Karpas-422 (cell line): ENCODE results near the gene IKZF3. TPM values are rescaled to one million over a fixed set of nuclear protein-coding genes. Genes with fewer than 3 reads are reported as not detected.
"Not testable (repeated sequence)": the region's sequence is repeated elsewhere in the genome, so short reads cannot be mapped to it uniquely, and the experiment has no call there.

Experiments
- DNase-seq: peaks from one replicate; pipeline ENCODE4 v3.0.0-alpha.2; 2015
- H2AFZ ChIP-seq: fragments of 200-600 bp; sonication (generic); 2 replicates; pipeline ENCODE4 v1.6.1; 2014; ENCODE audit warnings: antibody characterized with exemption, low read length, mixed read lengths
- H3K27ac ChIP-seq: fragments of 200-600 bp; sonication (generic); 2 replicates; pipeline ENCODE4 v1.5.1; 2014; ENCODE audit warnings: mild to moderate bottlenecking, low read length, moderate library complexity
- H3K27me3 ChIP-seq: fragments of 200-600 bp; sonication (generic); 2 replicates; pipeline ENCODE4 v1.6.1; 2014; ENCODE audit warnings: low read length, mixed read lengths
- H3K36me3 ChIP-seq: fragments of 200-600 bp; sonication (generic); 2 replicates; pipeline ENCODE4 v1.6.1; 2014; ENCODE audit warnings: low read length, mixed read lengths; ENCODE audit not compliant: insufficient read depth
- H3K4me1 ChIP-seq: fragments of 200-600 bp; sonication (generic); 2 replicates; pipeline ENCODE4 v1.6.1; 2014; ENCODE audit warnings: mild to moderate bottlenecking, low read length, mixed read lengths
- H3K4me2 ChIP-seq: fragments of 200-600 bp; sonication (generic); 2 replicates; pipeline ENCODE4 v1.6.1; 2014; ENCODE audit warnings: low read length, low read depth, mild to moderate bottlenecking; ENCODE audit not compliant: poor library complexity, severe bottlenecking
- H3K4me3 ChIP-seq: fragments of 200-600 bp; sonication (generic); 2 replicates; pipeline ENCODE4 v1.5.1; 2014; ENCODE audit warnings: mild to moderate bottlenecking, antibody characterized with exemption, low read length, mixed read lengths
- H3K79me2 ChIP-seq: fragments of 200-600 bp; sonication (generic); 2 replicates; pipeline ENCODE4 v1.6.1; 2014; ENCODE audit warnings: mild to moderate bottlenecking, low read length, mixed read lengths
- H3K9ac ChIP-seq: fragments of 200-600 bp; sonication (generic); 2 replicates; pipeline ENCODE4 v1.6.0; 2014; ENCODE audit warnings: low read length
- H3K9me2 ChIP-seq: fragments of 200-600 bp; sonication (generic), shearing (Covaris generic); replicated peaks from 2 replicates; pipeline ENCODE4 v1.6.0; 2014; ENCODE audit warnings: mild to moderate bottlenecking, low read length, moderate library complexity; ENCODE audit not compliant: insufficient read depth
- H3K9me3 ChIP-seq: fragments of 300-700, 200-600 bp; sonication (generic); 2 replicates; pipeline ENCODE4 v1.6.1; 2014; ENCODE audit warnings: low read length, mixed read lengths
- H4K20me1 ChIP-seq: fragments of 200-600 bp; sonication (generic); 2 replicates; pipeline ENCODE4 v1.6.1; 2014; ENCODE audit warnings: mild to moderate bottlenecking, antibody characterized with exemption, low read length, low read depth; ENCODE audit not compliant: insufficient read depth
- total RNA-seq: library from RNA; depleted of rRNA; stranded (reverse); fragments of >200 nt; shearing (Covaris generic); gene quantifications from 2 replicates; pipeline ENCODE4 v1.2.3, GENCODE V29; 2014; ENCODE audit warnings: low replicate concordance

Gene IKZF3
- total RNA-seq, 1 experiment from 2014 or later: 137 TPM

DNA sequence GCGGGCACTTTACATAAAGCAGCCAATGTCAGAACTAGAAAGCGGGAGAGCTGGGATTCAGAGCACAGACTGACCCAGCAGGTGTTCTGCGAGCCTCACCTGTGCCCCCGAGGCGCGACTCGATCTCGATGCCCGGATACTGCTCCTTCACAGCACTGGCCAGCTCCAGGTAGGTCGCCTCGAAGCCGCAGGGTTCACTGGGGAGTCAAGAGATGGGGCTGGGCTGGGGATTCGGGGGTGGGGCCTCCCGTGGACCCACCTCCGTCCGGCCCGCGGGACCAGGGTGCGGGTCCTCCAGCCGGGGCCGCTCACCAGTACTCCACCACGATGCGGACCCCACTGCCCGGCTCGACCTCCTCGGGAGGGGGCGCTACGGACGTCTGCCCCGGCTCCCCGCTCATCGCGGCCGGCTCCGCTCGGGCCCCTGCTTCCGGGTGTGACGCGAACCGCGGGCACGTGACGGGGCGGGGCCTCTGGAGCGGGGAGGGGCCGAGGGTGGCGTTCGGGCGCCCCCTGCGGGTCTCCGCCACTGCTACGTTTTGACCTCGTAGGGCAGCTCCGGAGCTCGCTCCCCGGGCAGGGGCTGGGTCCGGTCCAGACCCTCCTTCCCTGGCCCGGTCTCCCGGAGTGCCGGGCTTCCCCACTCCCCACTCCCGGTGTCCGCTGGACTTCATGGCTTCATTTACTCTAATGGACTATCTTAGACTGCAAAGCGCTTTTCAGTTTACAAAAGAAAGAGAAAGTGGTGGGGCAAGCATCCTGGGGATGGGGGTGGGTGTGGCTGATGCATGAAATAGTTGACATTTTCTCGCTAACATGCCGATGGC lies 133.8 kb downstream of the IKZF3 start, which contains the start of gene MIEN1:
TSS of gene MIEN1 (minus strand) at position 438 of the 827 bp plus-strand sequence. CDS start at position 401, 37 bp downstream.
- H3K9me2 ChIP-seq: no peaks in the 10 kb centered on the region
- H3K9me3 ChIP-seq: no peaks in the 10 kb centered on the region
- peaks cover 12% of the 10 kb centered on the region for H3K4me1 ChIP-seq
- DNase-seq: peak; percentile 97
- peak within 1 kb of the TSS; percentile 95 for H3K4me3 ChIP-seq
- no peaks in the 10 kb centered on the region for H4K20me1 ChIP-seq
- peak within 1 kb of the TSS; percentile 96 for H3K9ac ChIP-seq
- H3K36me3 ChIP-seq: peaks cover 11% of the 10 kb centered on the region
- peak within 1 kb of the TSS; percentile 67 for H2AFZ ChIP-seq
- no peaks in the 10 kb centered on the region for H3K27me3 ChIP-seq
- H3K4me2 ChIP-seq: peak within 1 kb of the TSS; percentile 99
- H3K79me2 ChIP-seq: peaks cover 16% of the 10 kb centered on the region
- H3K27ac ChIP-seq: peak within 1 kb of the TSS; percentile 56; the same call in 1 of the 2 replicates

DNA sequence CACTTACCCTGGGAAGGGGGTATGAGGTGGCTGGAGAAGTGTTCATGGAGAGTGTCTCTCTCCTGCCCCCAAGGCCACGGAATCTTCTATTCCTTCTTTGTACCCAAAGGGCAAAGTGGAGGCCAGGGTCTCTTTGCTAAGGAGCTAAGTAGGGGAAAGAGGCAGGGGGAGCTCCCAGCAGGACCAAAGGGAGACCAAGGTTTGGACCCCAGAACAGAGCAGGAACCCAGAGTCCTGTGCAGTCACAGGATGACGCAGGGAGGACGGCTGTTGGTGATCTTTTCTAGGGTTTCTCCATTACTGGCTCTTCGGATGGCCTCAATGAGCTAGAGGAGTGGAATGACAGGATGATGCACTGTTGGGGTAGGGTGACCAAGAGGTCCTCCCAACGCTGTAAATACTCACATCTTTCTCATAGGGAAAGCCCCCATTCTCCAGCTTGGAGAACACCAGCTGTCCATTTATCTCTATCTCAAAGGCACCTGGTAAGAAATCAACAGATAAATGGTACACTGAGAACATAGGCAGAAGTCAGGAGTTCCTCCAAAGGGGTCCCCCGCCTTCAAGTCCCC lies 134.7 kb downstream of the IKZF3 start:
- peak overlapping the region; percentile 99 for H3K4me2 ChIP-seq
- H3K4me3 ChIP-seq: peak overlapping the region; percentile 95
- H3K27me3 ChIP-seq: no peaks in the 10 kb centered on the region
- H3K9me2 ChIP-seq: no peaks in the 10 kb centered on the region
- H4K20me1 ChIP-seq: no peaks in the 10 kb centered on the region
- H2AFZ ChIP-seq: no peak overlapping the region
- H3K36me3 ChIP-seq: peaks cover 11% of the 10 kb centered on the region
- peak overlapping the region; percentile 96 for H3K9ac ChIP-seq
- no peak for DNase-seq
- peak overlapping the region; percentile 56; the same call in 1 of the 2 replicates for H3K27ac ChIP-seq
- no peaks in the 10 kb centered on the region for H3K9me3 ChIP-seq
- H3K4me1 ChIP-seq: peaks cover 12% of the 10 kb centered on the region
- H3K79me2 ChIP-seq: peaks cover 16% of the 10 kb centered on the region

DNA sequence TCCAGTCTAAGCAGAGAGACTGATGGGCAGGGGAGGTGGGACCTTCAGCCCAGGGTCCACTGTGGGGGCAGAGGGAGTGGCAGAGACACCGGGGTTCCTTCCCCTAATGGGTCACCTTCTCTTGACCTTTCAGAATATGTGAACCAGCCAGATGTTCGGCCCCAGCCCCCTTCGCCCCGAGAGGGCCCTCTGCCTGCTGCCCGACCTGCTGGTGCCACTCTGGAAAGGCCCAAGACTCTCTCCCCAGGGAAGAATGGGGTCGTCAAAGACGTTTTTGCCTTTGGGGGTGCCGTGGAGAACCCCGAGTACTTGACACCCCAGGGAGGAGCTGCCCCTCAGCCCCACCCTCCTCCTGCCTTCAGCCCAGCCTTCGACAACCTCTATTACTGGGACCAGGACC lies 136.6 kb downstream of the IKZF3 start:
- no peak overlapping the region for H3K4me2 ChIP-seq
- no peak for DNase-seq
- H2AFZ ChIP-seq: no peak overlapping the region
- no peak overlapping the region for H3K4me3 ChIP-seq
- H3K27ac ChIP-seq: no peak overlapping the region
- peaks cover 16% of the 10 kb centered on the region for H3K79me2 ChIP-seq
- H3K9ac ChIP-seq: no peak overlapping the region
- H3K9me2 ChIP-seq: no peaks in the 10 kb centered on the region
- H4K20me1 ChIP-seq: no peaks in the 10 kb centered on the region
- no peaks in the 10 kb centered on the region for H3K9me3 ChIP-seq
- H3K36me3 ChIP-seq: peaks cover 11% of the 10 kb centered on the region
- H3K4me1 ChIP-seq: peaks cover 12% of the 10 kb centered on the region
- no peaks in the 10 kb centered on the region for H3K27me3 ChIP-seq

DNA sequence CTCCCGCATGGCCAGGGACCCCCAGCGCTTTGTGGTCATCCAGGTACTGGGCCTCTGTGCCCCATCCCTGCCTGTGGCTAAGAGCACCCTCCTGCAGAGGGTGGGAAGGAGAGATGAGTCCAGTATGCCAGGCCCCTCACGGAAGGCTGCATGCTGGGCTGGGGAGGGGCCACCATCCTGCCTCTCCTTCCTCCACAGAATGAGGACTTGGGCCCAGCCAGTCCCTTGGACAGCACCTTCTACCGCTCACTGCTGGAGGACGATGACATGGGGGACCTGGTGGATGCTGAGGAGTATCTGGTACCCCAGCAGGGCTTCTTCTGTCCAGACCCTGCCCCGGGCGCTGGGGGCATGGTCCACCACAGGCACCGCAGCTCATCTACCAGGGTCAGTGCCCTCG lies 137.5 kb downstream of the IKZF3 start:
- Histone ChIP-seq H3K4me3 (no peak overlapping the region), H3K9me2 (no peaks in the 10 kb centered on the region), H3K36me3 (peaks cover 11% of the 10 kb centered on the region), H4K20me1 (no peaks in the 10 kb centered on the region), H3K27ac (no peak overlapping the region), H3K9me3 (no peaks in the 10 kb centered on the region), H3K79me2 (peaks cover 16% of the 10 kb centered on the region), H3K4me2 (no peak overlapping the region), H3K9ac (no peak overlapping the region), H2AFZ (no peak overlapping the region), H3K4me1 (peaks cover 12% of the 10 kb centered on the region), H3K27me3 (no peaks in the 10 kb centered on the region)
- no peak for DNase-seq

DNA sequence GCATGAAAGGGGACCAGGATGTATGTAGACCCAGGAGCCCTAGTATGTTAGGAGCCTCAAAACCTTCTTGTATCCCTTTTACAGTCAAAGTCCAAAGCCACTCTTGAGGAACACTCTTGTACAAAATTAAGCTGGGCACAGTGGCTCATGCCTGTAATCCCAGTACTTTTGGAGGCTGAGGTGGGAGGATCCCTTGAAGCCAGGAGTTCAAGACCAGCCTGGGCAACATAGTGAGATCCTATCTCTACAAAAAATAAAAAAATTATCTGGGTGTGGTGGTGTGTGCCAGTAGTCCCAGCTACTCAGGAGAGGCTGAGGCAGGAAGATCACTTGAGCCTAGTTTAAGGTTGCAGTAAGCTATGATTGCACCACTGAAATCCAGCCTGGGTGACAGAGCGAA lies 138.2 kb downstream of the IKZF3 start:
- peaks cover 11% of the 10 kb centered on the region for H3K36me3 ChIP-seq
- not testable (repeated sequence) for H3K4me3 ChIP-seq, H3K27ac ChIP-seq, DNase-seq, H3K9me3 ChIP-seq, H3K9ac ChIP-seq, H3K27me3 ChIP-seq, H3K4me2 ChIP-seq, H3K9me2 ChIP-seq, H2AFZ ChIP-seq, H4K20me1 ChIP-seq
- H3K4me1 ChIP-seq: peaks cover 12% of the 10 kb centered on the region
- peaks cover 16% of the 10 kb centered on the region for H3K79me2 ChIP-seq

DNA sequence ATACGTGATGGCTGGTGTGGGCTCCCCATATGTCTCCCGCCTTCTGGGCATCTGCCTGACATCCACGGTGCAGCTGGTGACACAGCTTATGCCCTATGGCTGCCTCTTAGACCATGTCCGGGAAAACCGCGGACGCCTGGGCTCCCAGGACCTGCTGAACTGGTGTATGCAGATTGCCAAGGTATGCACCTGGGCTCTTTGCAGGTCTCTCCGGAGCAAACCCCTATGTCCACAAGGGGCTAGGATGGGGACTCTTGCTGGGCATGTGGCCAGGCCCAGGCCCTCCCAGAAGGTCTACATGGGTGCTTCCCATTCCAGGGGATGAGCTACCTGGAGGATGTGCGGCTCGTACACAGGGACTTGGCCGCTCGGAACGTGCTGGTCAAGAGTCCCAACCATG lies 139.4 kb downstream of the IKZF3 start:
- Histone ChIP-seq H3K9ac (no peak overlapping the region), H3K4me3 (no peak overlapping the region), H4K20me1 (no peaks in the 10 kb centered on the region), H3K9me2 (no peaks in the 10 kb centered on the region), H2AFZ (no peak overlapping the region), H3K4me1 (peaks cover 9% of the 10 kb centered on the region), H3K4me2 (no peak overlapping the region), H3K9me3 (no peaks in the 10 kb centered on the region), H3K27ac (no peak overlapping the region), H3K79me2 (peaks cover 12% of the 10 kb centered on the region), H3K27me3 (no peaks in the 10 kb centered on the region), H3K36me3 (peaks cover 11% of the 10 kb centered on the region)
- DNase-seq: no peak

DNA sequence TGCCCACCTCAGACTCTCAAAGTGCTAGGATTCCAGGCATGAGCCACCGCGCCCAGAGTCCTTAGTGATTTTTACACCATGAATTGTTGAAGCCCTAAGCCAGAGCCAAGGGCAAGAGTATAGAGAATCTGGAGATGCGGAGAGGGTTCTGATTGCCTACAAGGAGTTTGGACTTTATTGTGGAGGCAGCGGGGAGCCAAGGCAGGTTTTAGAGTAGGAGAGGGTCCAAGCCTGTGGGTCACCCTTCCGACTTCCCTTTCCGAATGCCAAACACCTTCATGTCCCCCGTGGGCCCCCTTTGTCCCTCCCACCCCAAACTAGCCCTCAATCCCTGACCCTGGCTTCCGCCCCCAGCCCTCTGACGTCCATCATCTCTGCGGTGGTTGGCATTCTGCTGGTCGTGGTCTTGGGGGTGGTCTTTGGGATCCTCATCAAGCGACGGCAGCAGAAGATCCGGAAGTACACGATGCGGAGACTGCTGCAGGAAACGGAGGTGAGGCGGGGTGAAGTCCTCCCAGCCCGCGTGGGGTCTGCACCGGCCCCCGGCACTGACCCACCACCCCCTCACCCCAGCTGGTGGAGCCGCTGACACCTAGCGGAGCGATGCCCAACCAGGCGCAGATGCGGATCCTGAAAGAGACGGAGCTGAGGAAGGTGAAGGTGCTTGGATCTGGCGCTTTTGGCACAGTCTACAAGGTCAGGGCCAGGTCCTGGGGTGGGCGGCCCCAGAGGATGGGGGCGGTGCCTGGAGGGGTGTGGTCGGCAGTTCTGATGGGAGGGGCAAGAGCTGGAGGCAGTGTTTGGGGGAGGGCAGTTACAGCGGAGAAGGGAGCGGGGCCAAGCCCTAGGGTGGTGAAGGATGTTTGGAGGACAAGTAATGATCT lies 140.9 kb downstream of the IKZF3 start:
- Histone ChIP-seq H3K4me2 (no peak overlapping the region), H4K20me1 (no peaks in the 10 kb centered on the region), H3K27me3 (no peaks in the 10 kb centered on the region), H3K27ac (no peak overlapping the region), H3K4me3 (no peak overlapping the region), H2AFZ (no peak overlapping the region), H3K9me3 (no peaks in the 10 kb centered on the region), H3K9ac (no peak overlapping the region), H3K4me1 (no peaks in the 10 kb centered on the region), H3K9me2 (no peaks in the 10 kb centered on the region), H3K79me2 (no peaks in the 10 kb centered on the region), H3K36me3 (0 out of 2 replicates have a peak, but pooled peaks cover under 1% of the 10 kb centered on the region)
- peak; percentile 85 for DNase-seq

DNA sequence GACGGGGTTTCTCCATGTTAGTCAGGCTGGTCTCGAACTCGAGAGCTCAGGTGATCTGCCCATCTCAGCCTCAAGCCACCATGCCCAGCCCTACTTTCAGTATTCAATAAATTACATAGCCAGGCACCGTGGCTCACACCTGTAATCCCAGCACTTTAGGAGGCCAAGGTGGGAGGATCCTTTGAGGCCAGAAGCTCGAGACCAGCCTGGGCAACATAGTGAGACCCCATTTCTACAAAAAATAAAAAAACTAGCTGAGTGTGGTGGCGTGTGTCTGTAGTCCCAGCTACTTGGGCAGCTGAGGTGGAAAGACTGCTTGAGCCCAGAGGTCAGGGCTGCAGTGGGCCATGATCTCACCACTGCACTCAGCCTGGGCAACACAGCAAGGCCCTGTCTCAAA lies 142.0 kb downstream of the IKZF3 start:
- no peaks in the 10 kb centered on the region for H3K4me1 ChIP-seq
- H3K36me3 ChIP-seq: no peaks in the 10 kb centered on the region
- no peak for DNase-seq
- H3K9ac ChIP-seq: no peak overlapping the region
- H4K20me1 ChIP-seq: no peaks in the 10 kb centered on the region
- H3K79me2 ChIP-seq: no peaks in the 10 kb centered on the region
- no peaks in the 10 kb centered on the region for H3K27me3 ChIP-seq
- no peak overlapping the region for H3K4me3 ChIP-seq
- no peak overlapping the region for H3K4me2 ChIP-seq
- no peaks in the 10 kb centered on the region for H3K9me2 ChIP-seq
- H3K9me3 ChIP-seq: no peaks in the 10 kb centered on the region
- no peak overlapping the region for H2AFZ ChIP-seq
- no peak overlapping the region for H3K27ac ChIP-seq
